Measurements from ENCODE around the gene RAB11FIP3. TPM values are rescaled to one million over a fixed set of nuclear protein-coding genes. Genes with fewer than 3 reads are reported as not detected.

RAB11FIP3 gene
- polyA plus RNA-seq, 2 of the 4 experiments (the other 2 are of a cell fraction): 6.7 to 18.0 TPM

GRCh38 chr16:378821-379182, 46.6 kb upstream of the RAB11FIP3 start:
- Histone ChIP-seq H3K4me1 (peaks cover 10% of the 10 kb centered on the region; the same call in 2 of the 3 replicates), H3K4me2 (no peak overlapping the region), H3K27ac (no peak overlapping the region), H3K4me3 (no peak overlapping the region), H3K9me3 (no peaks in the 10 kb centered on the region)
- WGBS (ENCODE audit: missing lambda C conversion rate): 70% methylated on average over 7 of the region's 14 CpGs
- no peak for FAIRE-seq
- DNase-seq (ENCODE audit: low read depth in 1 of 2, low spot score in 1 of 2): no peak
- CTCF ChIA-PET: interaction anchor here (1.2 to 3.4 kb wide), 2 partner anchors 8 to 16 kb away, joined by 5 to 11 read pairs; partner anchors contain the start of gene MRPL28
- no peak for TF ChIP-seq ESRRA (IDR thresholded peaks at IDR 0.05; ENCODE audit: borderline replicate concordance, low read length)
- TF ChIP-seq CBX8 (IDR thresholded peaks at IDR 0.05): no peak
- ATAC-seq: no peak
- POLR2A ChIA-PET: no interaction called here

- ATAC-seq: no peak
- no peak for FAIRE-seq
- CTCF ChIA-PET: interaction anchor here (1.2 to 3.4 kb wide), 2 partner anchors 9 to 17 kb away, joined by 5 to 11 read pairs; partner anchors contain the start of gene MRPL28
These were observed 46.1 kb upstream of the RAB11FIP3 start for GRCh38 chr16:379183-379960.

GRCh38 chr16:379961-380761, 45.3 kb upstream of the RAB11FIP3 start:
- FAIRE-seq (no peak), ATAC-seq (no peak), DNase-seq (ENCODE audit: low read depth in 1 of 2, low spot score in 1 of 2) (no peak)
- Histone ChIP-seq H3K9me3 (no peaks in the 10 kb centered on the region), H3K4me3 (peak overlapping the region; percentile 98), H3K4me2 (peak overlapping the region; percentile 100), H3K27ac (peak overlapping the region; percentile 92 to 97; a peak in 4 of 6 replicates), H3K4me1 (peaks cover 10% of the 10 kb centered on the region; the same call in 2 of the 3 replicates)
- WGBS (ENCODE audit: missing lambda C conversion rate): 80% methylated on average over 26 of the region's 27 CpGs
- ChIA-PET CTCF (interaction anchor here (1.2 to 3.4 kb wide), 4 partner anchors 9 to 273 kb away, joined by 4 to 11 read pairs (median 5); partner anchors contain the start of gene MRPL28), POLR2A (no interaction called here)
- TF ChIP-seq ATOH8 (CRISPR knock-in tag; IDR thresholded peaks at IDR 0.05; ENCODE audit: low read depth) (no peak), SREBF2 (IDR thresholded peaks at IDR 0.05) (no peak), POLR2A (IDR thresholded peaks at IDR 0.05; ENCODE audit: low read length) (no peak), EP300 (IDR thresholded peaks at IDR 0.05) (no peak), GATA3 (IDR thresholded peaks at IDR 0.05; ENCODE audit: borderline replicate concordance) (no peak), KDM5A (IDR thresholded peaks at IDR 0.05) (no peak), FOSL2 (IDR thresholded peaks at IDR 0.05) (no peak), FOSL2 (CRISPR knock-in tag; IDR thresholded peaks at IDR 0.05) (no peak), MAX (IDR thresholded peaks at IDR 0.05) (no peak), CHD2 (IDR thresholded peaks at IDR 0.05; ENCODE audit: low read length, partially characterized antibody) (no peak), RCOR1 (IDR thresholded peaks at IDR 0.05; ENCODE audit: low read depth, low read length) (no peak), FOSB (CRISPR knock-in tag; IDR thresholded peaks at IDR 0.05) (no peak), RFX5 (IDR thresholded peaks at IDR 0.05) (no peak), HOXA7 (CRISPR knock-in tag; IDR thresholded peaks at IDR 0.05) (no peak)
- TF ChIP-seq, protein P1, sequence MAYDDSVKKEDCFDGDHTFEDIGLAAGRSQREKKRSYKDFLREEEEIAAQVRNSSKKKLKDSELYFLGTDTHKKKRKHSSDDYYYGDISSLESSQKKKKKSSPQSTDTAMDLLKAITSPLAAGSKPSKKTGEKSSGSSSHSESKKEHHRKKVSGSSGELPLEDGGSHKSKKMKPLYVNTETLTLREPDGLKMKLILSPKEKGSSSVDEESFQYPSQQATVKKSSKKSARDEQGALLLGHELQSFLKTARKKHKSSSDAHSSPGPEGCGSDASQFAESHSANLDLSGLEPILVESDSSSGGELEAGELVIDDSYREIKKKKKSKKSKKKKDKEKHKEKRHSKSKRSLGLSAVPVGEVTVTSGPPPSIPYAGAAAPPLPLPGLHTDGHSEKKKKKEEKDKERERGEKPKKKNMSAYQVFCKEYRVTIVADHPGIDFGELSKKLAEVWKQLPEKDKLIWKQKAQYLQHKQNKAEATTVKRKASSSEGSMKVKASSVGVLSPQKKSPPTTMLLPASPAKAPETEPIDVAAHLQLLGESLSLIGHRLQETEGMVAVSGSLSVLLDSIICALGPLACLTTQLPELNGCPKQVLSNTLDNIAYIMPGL (CRISPR knock-in tag; IDR thresholded peaks at IDR 0.05; ENCODE audit: borderline replicate concordance): no peak
- TF ChIP-seq, protein P2, sequence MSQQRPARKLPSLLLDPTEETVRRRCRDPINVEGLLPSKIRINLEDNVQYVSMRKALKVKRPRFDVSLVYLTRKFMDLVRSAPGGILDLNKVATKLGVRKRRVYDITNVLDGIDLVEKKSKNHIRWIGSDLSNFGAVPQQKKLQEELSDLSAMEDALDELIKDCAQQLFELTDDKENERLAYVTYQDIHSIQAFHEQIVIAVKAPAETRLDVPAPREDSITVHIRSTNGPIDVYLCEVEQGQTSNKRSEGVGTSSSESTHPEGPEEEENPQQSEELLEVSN (IDR thresholded peaks at IDR 0.05; ENCODE audit: borderline replicate concordance, low read depth): no peak

More at GRCh38 chr16:379183-379960, 46.1 kb upstream of the RAB11FIP3 start:
- POLR2A ChIA-PET: no interaction called here
- H3K27ac ChIP-seq: no peak overlapping the region
- H3K9me3 ChIP-seq: no peaks in the 10 kb centered on the region
- H3K4me2 ChIP-seq: no peak overlapping the region
- TF ChIP-seq ZNF302 (CRISPR knock-in tag; IDR thresholded peaks at IDR 0.05): no peak
- DNase-seq (ENCODE audit: low read depth in 1 of 2, low spot score in 1 of 2): no peak
- peaks cover 10% of the 10 kb centered on the region; the same call in 2 of the 3 replicates for H3K4me1 ChIP-seq
- no peak overlapping the region for H3K4me3 ChIP-seq
- 86% methylated on average over 10 of the region's 16 CpGs for WGBS (ENCODE audit: missing lambda C conversion rate)

Data from A549 (cell line).